ENCODE results near the gene TTR. TPM values are rescaled to one million over a fixed set of nuclear protein-coding genes. Genes with fewer than 3 reads are reported as not detected.

The TTR gene
- total and polyA plus RNA-seq, 2 donors (not counting 1 experiment from before 2014, with no cell fraction given): not detected

GRCh38 chr18:31549416-31549815 lies 42.3 kb upstream of the TTR start:
- Histone ChIP-seq H3K9me3 (ENCODE audit: control insufficient read depth, insufficient read depth, low read depth, low read length) (no peaks in the 10 kb centered on the region), H3K36me3 (ENCODE audit: control insufficient read depth, insufficient read depth, low read length) (no peaks in the 10 kb centered on the region), H3K4me3 (replicated peaks in 1 of 4; ENCODE audit: control extremely low read depth in 1 of 4, insufficient read depth in 1 of 4, low read depth in 3 of 4, low read length in 4 of 4) (no peak overlapping the region), H3K79me2 (ENCODE audit: control insufficient read depth, insufficient read depth, low read length) (no peaks in the 10 kb centered on the region), H3K27ac (ENCODE audit: insufficient read depth, low read length) (no peak overlapping the region), H3K9ac (ENCODE audit: insufficient read depth, low read length) (no peak overlapping the region), H2AFZ (ENCODE audit: low read length) (no peak overlapping the region), H3K4me2 (ENCODE audit: extremely low read depth, insufficient read depth, low read length) (no peak overlapping the region), H3K4me1 (ENCODE audit: control insufficient read depth, extremely low read depth, insufficient read depth, low read length) (no peaks in the 10 kb centered on the region), H3K27me3 (ENCODE audit: control insufficient read depth, insufficient read depth, low read length) (no peaks in the 10 kb centered on the region), H4K20me1 (ENCODE audit: control insufficient read depth, extremely low read depth, insufficient read depth, low read length) (no peaks in the 10 kb centered on the region)
- DNase-seq (ENCODE audit: low read depth in 2 of 2): no peak
- TF ChIP-seq CTCF (conservative IDR thresholded peaks at IDR 0.05 in 1 of 2, IDR thresholded peaks at IDR 0.05 in 1 of 2; ENCODE audit: low read depth in 1 of 2, low read length in 2 of 2): no peak
- no peak for TF ChIP-seq EZH2 (IDR thresholded peaks at IDR 0.05; ENCODE audit: low read length, missing control alignments)

- no peak overlapping the region for H3K4me2 ChIP-seq (ENCODE audit: extremely low read depth, insufficient read depth, low read length)
- no peaks in the 10 kb centered on the region for H3K27me3 ChIP-seq (ENCODE audit: control insufficient read depth, insufficient read depth, low read length)
- H3K79me2 ChIP-seq (ENCODE audit: control insufficient read depth, insufficient read depth, low read length): no peaks in the 10 kb centered on the region
- no peaks in the 10 kb centered on the region for H3K9me3 ChIP-seq (ENCODE audit: control insufficient read depth, insufficient read depth, low read depth, low read length)
- H2AFZ ChIP-seq (ENCODE audit: low read length): no peak overlapping the region
- no peak overlapping the region for H3K9ac ChIP-seq (ENCODE audit: insufficient read depth, low read length)
- H3K4me3 ChIP-seq (replicated peaks in 1 of 4; ENCODE audit: control extremely low read depth in 1 of 4, insufficient read depth in 1 of 4, low read depth in 3 of 4, low read length in 4 of 4): no peak overlapping the region
- no peak for TF ChIP-seq EZH2 (IDR thresholded peaks at IDR 0.05; ENCODE audit: low read length, missing control alignments)
- no peak for TF ChIP-seq CTCF (conservative IDR thresholded peaks at IDR 0.05 in 1 of 2, IDR thresholded peaks at IDR 0.05 in 1 of 2; ENCODE audit: low read depth in 1 of 2, low read length in 2 of 2)
- no peak for DNase-seq (ENCODE audit: low read depth in 2 of 2)
- no peak overlapping the region for H3K27ac ChIP-seq (ENCODE audit: insufficient read depth, low read length)
- H3K4me1 ChIP-seq (ENCODE audit: control insufficient read depth, extremely low read depth, insufficient read depth, low read length): no peaks in the 10 kb centered on the region
- H3K36me3 ChIP-seq (ENCODE audit: control insufficient read depth, insufficient read depth, low read length): no peaks in the 10 kb centered on the region
- no peaks in the 10 kb centered on the region for H4K20me1 ChIP-seq (ENCODE audit: control insufficient read depth, extremely low read depth, insufficient read depth, low read length)
These were observed 39.8 kb upstream of the TTR start for GRCh38 chr18:31551883-31552282.

- H3K36me3 ChIP-seq (ENCODE audit: control insufficient read depth, insufficient read depth, low read length): no peaks in the 10 kb centered on the region
- no peaks in the 10 kb centered on the region for H4K20me1 ChIP-seq (ENCODE audit: control insufficient read depth, extremely low read depth, insufficient read depth, low read length)
- H3K9ac ChIP-seq (ENCODE audit: insufficient read depth, low read length): no peak overlapping the region
- no peaks in the 10 kb centered on the region for H3K4me1 ChIP-seq (ENCODE audit: control insufficient read depth, extremely low read depth, insufficient read depth, low read length)
- no peaks in the 10 kb centered on the region for H3K27me3 ChIP-seq (ENCODE audit: control insufficient read depth, insufficient read depth, low read length)
- no peak overlapping the region for H3K27ac ChIP-seq (ENCODE audit: insufficient read depth, low read length)
- peak in 1 of 2 donors; percentile 4 for DNase-seq (ENCODE audit: low read depth in 2 of 2)
- no peaks in the 10 kb centered on the region for H3K9me3 ChIP-seq (ENCODE audit: control insufficient read depth, insufficient read depth, low read depth, low read length)
- H3K4me2 ChIP-seq (ENCODE audit: extremely low read depth, insufficient read depth, low read length): no peak overlapping the region
- no peak overlapping the region for H2AFZ ChIP-seq (ENCODE audit: low read length)
- H3K79me2 ChIP-seq (ENCODE audit: control insufficient read depth, insufficient read depth, low read length): no peaks in the 10 kb centered on the region
- peak in 1 of 2 donors; percentile 16 for TF ChIP-seq CTCF (conservative IDR thresholded peaks at IDR 0.05 in 1 of 2, IDR thresholded peaks at IDR 0.05 in 1 of 2; ENCODE audit: low read depth in 1 of 2, low read length in 2 of 2)
- TF ChIP-seq EZH2 (IDR thresholded peaks at IDR 0.05; ENCODE audit: low read length, missing control alignments): no peak
- H3K4me3 ChIP-seq (replicated peaks in 1 of 4; ENCODE audit: control extremely low read depth in 1 of 4, insufficient read depth in 1 of 4, low read depth in 3 of 4, low read length in 4 of 4): no peak overlapping the region
These were observed 37.9 kb upstream of the TTR start for GRCh38 chr18:31553800-31554199.
